Motor neuron (in vitro differentiated cells): ENCODE results near the gene TUBA8. TPM values are rescaled to one million over a fixed set of nuclear protein-coding genes. Genes with fewer than 3 reads are reported as not detected.
"Not testable (repeated sequence)": the region's sequence is repeated elsewhere in the genome, so short reads cannot be mapped to it uniquely, and the experiment has no call there.

ENCODE experiments used
- ATAC-seq, 8 experiments: fragments of 200-7000 bp; cut with Tn5 transposase; replicated peaks in 6 of 8; 2 replicates each; pipeline ENCODE4 v1.8.0; 2021; ENCODE audit warnings: mild to moderate bottlenecking in 8 of 8, moderate library complexity in 8 of 8
- H3K27ac ChIP-seq, 2 donors: fragments of 250-450 bp; sonication (Bioruptor Pico); 2 replicates each; pipeline ENCODE4 v1.9.0; 2021; ENCODE audit warnings: antibody characterized with exemption in 2 of 2, mild to moderate bottlenecking in 2 of 2, moderate library complexity in 1 of 2
- H3K4me1 ChIP-seq, 2 donors: fragments of 250-450 bp; sonication (Bioruptor Pico); replicated peaks in 1 of 2; 2 replicates each; pipeline ENCODE4 v1.6.1; 2021; ENCODE audit warnings: antibody characterized with exemption in 2 of 2, mild to moderate bottlenecking in 2 of 2, moderate library complexity in 1 of 2
- H3K4me3 ChIP-seq, 5 donors: fragments of 250-450 bp; sonication (Bioruptor Pico); 2 replicates each; pipeline ENCODE4 v1.9.0; 2021; ENCODE audit warnings: antibody characterized with exemption in 5 of 5, mild to moderate bottlenecking in 5 of 5, moderate library complexity in 4 of 5
- WGBS, 10 experiments: fragments of 450-650 bp; shearing (Covaris generic); methylation state at CpG; one replicate each; pipeline ENCODE4 v1.0.0; 2022; 5-methylcytosine and 5-hydroxymethylcytosine counted together
- in situ Hi-C, 9 experiments: fragments of 400-800 bp; cut with MboI; loops; one replicate each; pipeline ENCODE4 v1.15.0; 2021; ENCODE audit warnings: low sequenced_read_pairs in 9 of 9, low pct_unique_long_range_greater_than_20kb in 2 of 9; ENCODE audit not compliant: unreplicated experiment in 9 of 9
- total RNA-seq, 8 experiments: library from RNA; unstranded; fragments of 300-600 nt; gene quantifications; 2 replicates each; pipeline versions ENCODE4 v1.2.3 to v1.2.4, GENCODE V29; 2022

TUBA8 gene
- 1 to 10 TPM in 6 of 8 experiments, under 1 TPM in 2; 0.54 to 2.5 (median 2.0) TPM for total RNA-seq

DNA sequence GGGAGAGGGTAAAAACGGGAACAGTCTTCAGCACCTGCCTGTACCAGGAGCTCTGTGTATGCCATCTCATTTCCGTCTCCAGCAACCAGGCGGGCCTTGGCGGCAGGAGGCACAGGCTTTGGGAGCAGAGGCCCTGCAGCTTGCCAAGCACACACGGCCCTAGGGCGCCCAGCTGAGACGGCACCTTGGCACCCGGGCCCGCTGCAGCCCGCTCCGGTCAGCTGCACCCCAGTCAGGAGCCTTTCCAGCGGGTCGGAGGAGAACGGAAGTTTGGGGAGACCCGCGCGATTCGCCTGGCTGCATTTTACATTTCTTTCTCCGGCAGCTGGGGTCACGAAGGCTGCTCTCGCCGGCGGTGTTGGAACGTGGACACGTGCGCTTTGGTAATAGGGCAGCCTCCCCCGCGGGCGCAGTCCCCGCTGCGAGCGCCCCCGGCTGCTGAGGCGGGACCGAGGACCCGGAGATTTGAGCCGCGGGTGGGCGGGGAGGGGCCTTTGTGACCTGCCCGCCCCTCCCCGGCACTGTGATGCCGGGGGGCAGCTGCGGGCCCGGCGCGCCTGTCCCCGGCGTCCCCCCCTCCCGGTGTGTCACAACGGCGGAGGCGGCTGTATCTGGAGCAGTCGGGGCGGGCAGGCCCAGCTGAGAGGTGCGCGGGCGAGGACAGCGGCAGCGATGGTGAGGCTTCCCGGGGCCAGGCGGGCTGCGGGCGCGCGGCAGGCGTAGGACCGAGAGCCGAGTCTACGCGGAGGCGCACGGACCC, at the start of gene TUBA8:
TUBA8 (plus strand) TSS at position 616 of the 760 bp plus-strand sequence; CDS start at position 673, 57 bp downstream.
- 5 to 62% (median 30%) methylated on average over 1 to 8 of the region's 72 CpGs; no CpG with 5 or more reads in 5 of the 10 experiments for WGBS, 10 experiments
- H3K27ac ChIP-seq: peak within 1 kb of the TSS in 1 of 2 donors; percentile 44
- H3K4me3 ChIP-seq: peak within 1 kb of the TSS; percentile 16 to 28 (median 27)
- peak; percentile 73 to 94 (median 90) for ATAC-seq
- in situ Hi-C loops: no loop called here
- H3K4me1 ChIP-seq: peaks cover 9 to 26% of the 10 kb centered on the region in 2 donors

DNA sequence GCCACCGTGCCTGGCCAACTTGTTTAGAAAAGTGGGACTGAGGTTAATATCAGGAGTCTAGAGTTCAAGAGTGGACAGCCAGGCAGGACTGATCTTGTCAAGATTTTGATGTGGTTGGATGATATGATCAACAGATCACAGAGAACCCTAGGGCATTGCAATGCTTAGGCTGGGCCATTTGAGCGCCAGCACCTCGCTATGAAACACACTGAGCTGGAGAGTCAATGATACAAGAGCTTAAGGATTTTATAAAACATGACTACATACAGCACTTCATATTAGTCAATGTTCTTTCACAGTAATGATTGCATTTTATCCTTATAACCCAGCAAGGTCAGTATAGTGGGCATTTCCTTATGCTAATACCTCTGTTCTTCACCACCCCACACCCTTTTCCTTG, 48.2 kb upstream of the TUBA8 start:
- no peak for ATAC-seq
- 80 to 100% (median 98%) methylated on average over 1 to 3 of the region's 3 CpGs; no CpG with 5 or more reads in 4 of the 10 experiments for WGBS, 10 experiments
- in situ Hi-C loops: loop anchor here in 3 of 9 experiments (25.0 kb wide), 2 partner anchors 150 to 225 kb away; no protein-coding TSS in a partner anchor

DNA sequence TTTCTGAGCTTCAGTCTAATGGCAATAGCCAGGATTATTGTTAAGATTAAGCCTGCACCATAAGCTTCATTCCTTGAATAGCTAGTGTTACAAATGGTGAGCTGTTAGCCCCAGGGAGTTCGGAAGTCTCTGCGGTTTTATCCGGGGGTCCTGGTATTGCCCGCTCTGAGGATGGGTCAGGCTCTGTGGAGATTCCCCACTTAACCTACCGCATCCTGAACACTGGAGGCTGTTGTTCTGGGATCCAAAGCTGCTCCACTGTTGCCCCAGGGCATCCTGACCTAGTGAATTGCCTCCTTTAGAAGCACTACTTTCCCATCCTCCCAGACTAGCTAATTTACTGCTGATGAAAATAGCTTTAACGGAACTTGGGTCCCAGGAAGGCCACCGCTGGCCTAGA, 47.3 kb upstream of the TUBA8 start:
- no peak overlapping the region for H3K4me3 ChIP-seq
- H3K27ac ChIP-seq: no peak overlapping the region
- in situ Hi-C loops: loop anchor here in 3 of 9 experiments (25.0 kb wide), 2 partner anchors 151 to 226 kb away; no protein-coding TSS in a partner anchor
- 82 to 100% (median 86%) methylated on average over 2 to 7 of the region's 7 CpGs; no CpG with 5 or more reads in 4 of the 10 experiments for WGBS, 10 experiments
- ATAC-seq: no peak
- peaks cover 0 to 9% of the 10 kb centered on the region in 2 donors for H3K4me1 ChIP-seq

More for the DNA sequence above, 48.2 kb upstream of the TUBA8 start:
- H3K4me3 ChIP-seq: no peak overlapping the region
- H3K27ac ChIP-seq: no peak overlapping the region
- H3K4me1 ChIP-seq: peaks cover 0 to 9% of the 10 kb centered on the region in 2 donors

DNA sequence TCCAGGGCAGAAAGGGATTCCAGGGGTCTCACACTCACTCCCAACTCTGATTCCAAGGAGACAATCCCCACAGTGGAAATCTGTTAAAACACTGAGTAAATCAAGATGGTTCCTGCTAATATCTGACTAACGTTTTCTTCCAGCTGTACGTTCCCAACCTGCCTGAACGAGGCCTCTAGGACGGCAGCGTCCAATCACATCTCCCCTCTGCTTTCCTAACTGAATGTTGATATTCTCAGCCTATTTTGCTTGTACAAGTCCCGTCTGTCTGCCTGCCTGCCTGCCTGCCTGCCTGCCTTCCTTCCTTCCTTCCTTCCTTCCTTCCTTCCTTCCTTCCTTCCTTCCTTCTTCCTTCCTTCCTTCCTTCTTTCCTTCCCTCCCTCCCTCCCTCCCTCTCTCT, 46.9 kb upstream of the TUBA8 start:
- in situ Hi-C loops: loop anchor here in 3 of 9 experiments (25.0 kb wide), 2 partner anchors 151 to 226 kb away; no protein-coding TSS in a partner anchor
- H3K27ac ChIP-seq, H3K4me1 ChIP-seq, H3K4me3 ChIP-seq, ATAC-seq: not testable (repeated sequence)
- WGBS, 10 experiments: 60 to 75% methylated on average over 1 to 2 of the region's 6 CpGs; no CpG with 5 or more reads in 8 of the 10 experiments

DNA sequence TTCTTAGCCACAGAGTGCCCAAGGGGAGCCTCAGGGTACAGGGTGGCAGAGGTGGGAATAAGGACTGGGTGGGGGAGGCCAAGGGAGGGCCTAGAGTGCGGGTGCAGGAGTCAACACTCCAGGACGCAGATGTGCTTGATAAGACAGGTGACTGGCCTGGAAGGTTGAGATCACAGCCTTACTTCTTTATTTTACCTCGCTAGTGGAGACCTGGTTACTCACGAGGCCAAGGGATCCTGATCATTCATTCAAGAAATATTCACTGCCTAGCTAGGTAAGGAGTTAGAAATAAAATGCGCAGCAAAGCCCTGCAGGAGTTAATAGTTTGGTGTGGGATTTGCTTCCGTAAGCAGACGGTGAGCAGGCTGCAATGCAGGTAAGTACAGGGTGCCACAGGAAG, 46.0 kb upstream of the TUBA8 start:
- Histone ChIP-seq H3K4me1 (peaks cover 0 to 9% of the 10 kb centered on the region in 2 donors), H3K27ac (no peak overlapping the region), H3K4me3 (no peak overlapping the region)
- in situ Hi-C loops: loop anchor here in 3 of 9 experiments (25.0 kb wide), 2 partner anchors 152 to 227 kb away; no protein-coding TSS in a partner anchor
- WGBS, 10 experiments: 80 to 100% (median 100%) methylated on average over 1 to 3 of the region's 7 CpGs; no CpG with 5 or more reads in 5 of the 10 experiments
- ATAC-seq: no peak

DNA sequence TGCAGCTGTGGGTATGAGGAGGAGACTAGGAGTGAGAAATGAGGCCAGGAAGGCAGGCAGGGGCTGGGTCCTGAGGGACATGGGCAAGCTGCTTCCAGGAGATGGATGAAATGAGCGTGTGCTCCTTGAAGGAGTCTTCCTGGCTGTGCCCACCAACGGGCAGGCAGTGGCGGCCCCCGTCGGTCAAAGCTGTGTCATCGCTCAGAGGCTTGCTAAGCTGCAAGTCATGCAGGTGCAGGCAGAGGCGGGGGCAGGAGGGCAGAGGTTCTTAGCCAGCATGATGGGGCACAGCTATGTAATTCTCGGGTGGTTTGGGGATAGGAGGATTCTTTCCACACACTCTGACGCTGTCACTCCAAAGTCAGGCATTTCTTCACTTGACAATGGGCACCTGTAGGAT, 45.4 kb upstream of the TUBA8 start:
- Histone ChIP-seq H3K4me1 (peaks cover 0 to 9% of the 10 kb centered on the region in 2 donors), H3K27ac (no peak overlapping the region), H3K4me3 (no peak overlapping the region)
- peak in 4 of 8 experiments; percentile 35 to 61 (median 48) for ATAC-seq
- WGBS, 10 experiments: 32 to 71% (median 51%) methylated on average over 1 to 8 of the region's 9 CpGs; no CpG with 5 or more reads in 4 of the 10 experiments
- in situ Hi-C loops: loop anchor here in 3 of 9 experiments (25.0 kb wide), 2 partner anchors 153 to 228 kb away; no protein-coding TSS in a partner anchor

DNA sequence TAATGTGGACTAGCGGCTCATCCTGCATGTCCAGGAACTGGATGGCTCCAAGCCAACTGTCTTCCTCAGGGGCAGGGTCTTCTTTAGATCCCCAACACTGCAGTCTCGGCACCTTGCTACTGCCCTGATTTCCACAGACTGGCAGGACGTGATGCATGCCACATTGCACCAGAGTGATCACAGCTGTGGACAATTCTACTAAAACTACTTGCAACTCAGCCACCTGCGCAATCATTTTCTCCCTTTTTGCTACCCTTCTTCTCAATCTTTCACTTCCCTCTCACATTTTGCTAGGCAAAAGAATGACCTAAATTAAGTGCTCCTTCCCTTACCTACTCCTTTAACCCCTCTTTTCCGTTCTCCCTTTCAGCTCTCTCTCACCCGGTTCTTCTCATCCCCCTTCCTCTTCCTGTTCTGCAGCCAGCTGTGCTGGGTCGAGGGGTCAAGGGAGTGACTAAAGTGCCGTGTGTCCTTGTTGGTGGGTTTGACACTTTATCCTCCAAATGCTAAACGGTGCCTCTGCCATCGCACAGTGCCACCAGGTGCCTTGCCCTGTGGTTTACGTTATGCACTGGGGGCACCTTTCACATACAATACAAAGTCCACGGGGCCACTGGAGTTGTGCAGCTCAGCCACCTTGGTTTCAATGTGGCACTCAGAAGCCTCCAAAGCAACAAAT, 44.3 kb upstream of the TUBA8 start:
- no peak for ATAC-seq
- 25 to 91% (median 41%) methylated on average over 2 to 10 of the region's 12 CpGs for WGBS, 10 experiments
- Histone ChIP-seq H3K27ac (no peak overlapping the region), H3K4me1 (peaks cover 0 to 3% of the 10 kb centered on the region in 2 donors), H3K4me3 (no peak overlapping the region)
- in situ Hi-C loops: loop anchor here in 3 of 9 experiments (25.0 kb wide), 2 partner anchors 154 to 229 kb away; no protein-coding TSS in a partner anchor

DNA sequence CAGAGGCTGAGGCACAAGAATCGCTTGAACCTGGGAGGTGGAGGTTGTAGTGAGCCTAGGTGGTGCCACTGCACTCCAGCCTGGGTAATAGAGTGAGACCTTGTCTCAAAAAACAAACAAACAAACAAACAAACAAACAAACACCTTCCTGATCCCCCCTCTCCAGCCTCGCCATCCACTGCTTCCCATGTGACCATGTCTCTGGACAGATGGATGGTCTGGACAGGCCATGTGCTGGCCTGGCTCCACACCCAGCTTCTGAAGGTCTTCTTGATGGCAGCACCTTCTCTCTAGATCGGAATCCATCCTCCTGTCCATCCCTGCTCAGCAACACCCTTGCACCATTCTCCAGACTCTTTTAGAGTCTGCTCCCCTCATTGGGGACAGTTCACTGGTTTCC, 43.5 kb upstream of the TUBA8 start:
- ATAC-seq: no peak

DNA sequence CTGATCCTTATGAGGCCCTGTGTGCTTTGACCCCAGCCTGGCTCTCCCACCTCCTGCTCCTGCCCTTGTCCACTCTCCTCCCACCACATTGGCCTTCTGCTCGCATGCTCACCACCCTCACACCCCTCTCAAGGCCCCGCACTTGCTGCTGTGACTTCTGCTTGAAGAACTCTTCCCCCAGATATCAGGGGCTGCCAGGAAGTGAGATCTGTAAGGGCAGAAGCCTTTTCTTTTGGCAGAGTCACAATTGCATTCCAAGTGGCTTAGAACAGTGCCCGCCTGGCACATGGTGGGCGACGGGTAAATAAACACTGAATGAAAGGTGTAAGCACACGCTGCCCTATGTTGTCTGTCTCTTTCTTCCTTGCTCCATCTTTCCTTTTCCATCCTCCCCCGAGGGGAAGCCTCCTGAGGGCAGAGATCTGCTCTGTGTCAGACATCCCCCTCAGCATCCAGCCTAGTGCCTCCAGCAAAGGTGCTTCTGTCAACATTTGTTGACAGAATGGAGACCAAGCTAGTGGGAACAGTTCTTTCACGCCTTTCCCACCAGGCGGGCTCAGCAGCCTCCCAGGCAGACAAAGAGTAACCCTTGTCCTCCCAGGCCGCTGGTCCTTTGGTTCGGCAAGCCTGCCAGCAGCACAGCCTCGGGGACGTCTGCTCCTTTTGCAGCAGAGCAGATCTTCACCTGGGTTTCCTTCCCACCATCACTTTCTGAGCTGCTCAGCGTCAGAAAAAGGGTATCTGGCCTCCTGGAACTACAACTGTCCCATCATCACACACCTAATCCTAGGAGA, 42.9 kb upstream of the TUBA8 start:
- in situ Hi-C loops: loop anchor here in 3 of 9 experiments (25.0 kb wide), 2 partner anchors 155 to 230 kb away; no protein-coding TSS in a partner anchor
- H3K4me3 ChIP-seq: no peak overlapping the region
- H3K27ac ChIP-seq: no peak overlapping the region
- WGBS, 10 experiments: 40 to 72% (median 59%) methylated on average over 1 to 9 of the region's 14 CpGs; no CpG with 5 or more reads in 2 of the 10 experiments
- H3K4me1 ChIP-seq: no peaks in the 10 kb centered on the region
- ATAC-seq: no peak

More for the DNA sequence above, 43.5 kb upstream of the TUBA8 start:
- Histone ChIP-seq H3K4me3 (no peak overlapping the region), H3K27ac (no peak overlapping the region), H3K4me1 (no peaks in the 10 kb centered on the region)
- WGBS, 10 experiments: 57 to 100% (median 75%) methylated on average over 1 to 3 of the region's 3 CpGs; no CpG with 5 or more reads in 5 of the 10 experiments
- in situ Hi-C loops: loop anchor here in 3 of 9 experiments (25.0 kb wide), 2 partner anchors 155 to 230 kb away; no protein-coding TSS in a partner anchor

DNA sequence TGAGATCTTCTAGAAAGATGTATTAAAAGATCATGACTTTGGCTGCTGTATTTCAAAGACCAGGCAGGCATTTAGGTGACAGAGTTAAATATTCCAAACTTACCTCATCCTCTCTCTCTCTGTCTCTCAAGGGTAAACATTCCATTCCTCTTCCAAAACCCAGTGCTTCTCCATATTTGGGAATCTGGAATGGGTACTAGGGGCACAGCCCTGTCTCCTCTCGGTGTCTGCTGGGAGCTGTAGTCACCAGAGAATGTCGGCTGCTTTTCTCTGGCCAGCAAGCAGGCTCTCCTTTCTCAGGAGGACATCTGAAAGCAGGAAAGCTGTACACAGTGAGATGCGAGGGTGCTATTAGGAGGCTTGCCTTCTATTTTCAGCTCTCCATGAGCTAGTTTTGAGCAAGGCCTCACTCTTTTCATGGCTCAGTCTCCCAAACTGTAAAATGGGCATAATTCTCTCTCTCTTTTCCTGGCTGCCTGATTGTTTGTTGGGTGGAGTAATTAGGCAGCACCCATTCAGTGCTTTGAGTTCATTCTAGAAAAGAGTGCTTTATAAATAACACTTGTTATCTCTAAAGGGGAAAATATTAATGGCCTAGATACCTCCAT, 42.1 kb upstream of the TUBA8 start:
- no peak overlapping the region for H3K4me3 ChIP-seq
- 0 to 75% (median 30%) methylated on average over 1 to 2 of the region's 3 CpGs; no CpG with 5 or more reads in 6 of the 10 experiments for WGBS, 10 experiments
- in situ Hi-C loops: loop anchor here in 3 of 9 experiments (25.0 kb wide), 2 partner anchors 156 to 231 kb away; no protein-coding TSS in a partner anchor
- ATAC-seq: peak in 1 of 8 experiments; percentile 31
- H3K4me1 ChIP-seq: no peaks in the 10 kb centered on the region
- no peak overlapping the region for H3K27ac ChIP-seq

DNA sequence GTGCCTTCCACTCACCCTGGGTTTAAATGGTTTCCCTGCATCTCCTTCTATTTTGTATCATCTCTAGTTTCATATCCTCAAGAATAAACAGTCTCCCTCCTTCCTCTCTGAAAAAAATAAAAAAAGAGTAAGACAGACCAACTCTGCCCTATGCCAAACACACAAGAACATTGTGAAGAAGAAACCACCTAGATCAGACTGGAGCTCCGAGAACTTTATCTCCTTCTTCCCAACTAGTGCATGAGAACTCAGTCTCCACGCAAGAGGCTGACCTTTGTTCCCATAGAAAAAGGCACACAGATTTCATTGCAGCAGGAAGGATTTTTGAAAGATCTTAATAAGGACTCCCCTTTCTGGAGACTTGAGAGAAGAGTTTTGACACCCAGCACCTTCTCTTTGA, 41.6 kb upstream of the TUBA8 start:
- Histone ChIP-seq H3K4me3 (no peak overlapping the region), H3K4me1 (no peaks in the 10 kb centered on the region), H3K27ac (no peak overlapping the region)
- no peak for ATAC-seq
- in situ Hi-C loops: loop anchor here in 3 of 9 experiments (25.0 kb wide), 2 partner anchors 157 to 232 kb away; no protein-coding TSS in a partner anchor
- WGBS, 10 experiments: 80 to 100% (median 83%) methylated on average over 1 to 2 of the region's 2 CpGs; no CpG with 5 or more reads in 5 of the 10 experiments
